ENCODE data around the gene VASH2.

VASH2 gene

DNA sequence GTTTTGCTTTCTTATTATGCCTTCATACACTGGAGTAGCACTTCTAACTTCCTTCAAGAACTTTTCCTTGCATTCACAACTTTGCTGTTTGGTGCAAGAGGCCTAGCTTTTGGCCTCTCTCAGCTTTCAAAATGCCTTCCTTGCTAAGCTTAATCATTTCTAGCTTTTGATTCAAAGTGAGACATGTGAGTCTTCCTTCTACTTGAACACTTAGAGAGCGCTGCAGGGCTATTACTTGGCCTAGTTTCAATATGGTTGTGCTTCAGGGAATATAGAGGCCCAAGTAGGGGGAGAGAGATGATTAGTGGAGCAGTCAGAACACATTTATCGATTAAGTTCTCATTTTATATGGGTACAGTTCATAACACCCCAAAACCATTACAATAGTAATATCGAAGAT, 52.9 kb downstream of the VASH2 start:
- in situ Hi-C loops (cut with MboI; ENCODE audit: low sequenced_read_pairs, unreplicated experiment), result no loop called here
- TF ChIP-seq, protein P1, sequence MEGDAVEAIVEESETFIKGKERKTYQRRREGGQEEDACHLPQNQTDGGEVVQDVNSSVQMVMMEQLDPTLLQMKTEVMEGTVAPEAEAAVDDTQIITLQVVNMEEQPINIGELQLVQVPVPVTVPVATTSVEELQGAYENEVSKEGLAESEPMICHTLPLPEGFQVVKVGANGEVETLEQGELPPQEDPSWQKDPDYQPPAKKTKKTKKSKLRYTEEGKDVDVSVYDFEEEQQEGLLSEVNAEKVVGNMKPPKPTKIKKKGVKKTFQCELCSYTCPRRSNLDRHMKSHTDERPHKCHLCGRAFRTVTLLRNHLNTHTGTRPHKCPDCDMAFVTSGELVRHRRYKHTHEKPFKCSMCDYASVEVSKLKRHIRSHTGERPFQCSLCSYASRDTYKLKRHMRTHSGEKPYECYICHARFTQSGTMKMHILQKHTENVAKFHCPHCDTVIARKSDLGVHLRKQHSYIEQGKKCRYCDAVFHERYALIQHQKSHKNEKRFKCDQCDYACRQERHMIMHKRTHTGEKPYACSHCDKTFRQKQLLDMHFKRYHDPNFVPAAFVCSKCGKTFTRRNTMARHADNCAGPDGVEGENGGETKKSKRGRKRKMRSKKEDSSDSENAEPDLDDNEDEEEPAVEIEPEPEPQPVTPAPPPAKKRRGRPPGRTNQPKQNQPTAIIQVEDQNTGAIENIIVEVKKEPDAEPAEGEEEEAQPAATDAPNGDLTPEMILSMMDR (IDR thresholded peaks at IDR 0.05; ENCODE audit: borderline replicate concordance, control extremely low read depth, extremely low read depth, insufficient read depth, missing control alignments), result no peak
- DNase-seq (ENCODE audit: low spot score), result no peak

DNA sequence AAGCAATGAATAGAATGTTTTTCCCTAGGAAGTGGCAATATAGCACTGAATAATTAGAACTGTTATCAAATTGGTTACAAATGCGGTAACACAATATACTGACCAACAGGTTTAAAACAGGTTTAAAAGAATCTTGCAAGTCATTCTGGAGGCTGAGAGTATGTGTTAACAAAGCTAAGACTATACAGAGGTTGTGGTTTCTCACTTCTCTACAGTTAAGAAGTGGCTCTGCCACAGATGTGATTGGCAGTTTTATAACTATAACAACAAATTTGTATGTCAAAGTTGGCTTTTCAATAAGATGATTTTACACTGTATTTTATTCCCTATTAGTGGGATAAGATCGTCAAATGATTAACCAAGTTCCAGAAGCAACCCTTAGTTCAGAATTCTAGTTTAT, 58.2 kb downstream of the VASH2 start:
- TF ChIP-seq, protein P1 (IDR thresholded peaks at IDR 0.05; ENCODE audit: borderline replicate concordance, control extremely low read depth, extremely low read depth, insufficient read depth, missing control alignments), result no peak
- in situ Hi-C loops (cut with MboI; ENCODE audit: low sequenced_read_pairs, unreplicated experiment), result no loop called here
- DNase-seq (ENCODE audit: low spot score), result peak; percentile 37

DNA sequence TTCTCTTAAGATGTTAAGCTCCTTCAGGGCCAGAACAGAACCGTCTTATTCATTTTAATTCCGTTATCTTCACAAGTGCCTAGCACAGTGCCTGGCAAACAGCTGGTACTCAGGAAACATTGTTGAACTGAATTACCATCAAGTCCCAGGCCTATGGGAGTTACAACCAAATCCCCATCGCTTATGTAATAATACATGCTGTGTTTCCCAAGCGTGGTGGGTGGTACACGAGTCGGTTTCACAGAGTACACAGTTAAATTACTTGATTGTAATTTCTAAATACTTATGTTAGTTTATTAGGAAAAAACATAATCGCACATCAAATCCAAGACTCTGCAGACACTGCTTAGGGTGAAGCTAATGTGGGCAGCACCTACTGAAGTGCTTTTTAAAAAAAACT, 64.3 kb downstream of the VASH2 start:
- no peak for DNase-seq (ENCODE audit: low spot score)
- TF ChIP-seq, protein P1 (IDR thresholded peaks at IDR 0.05; ENCODE audit: borderline replicate concordance, control extremely low read depth, extremely low read depth, insufficient read depth, missing control alignments), result no peak
- in situ Hi-C loops (cut with MboI; ENCODE audit: low sequenced_read_pairs, unreplicated experiment), result no loop called here

GRCh38 chr1:213015099-213016050, 65.0 kb downstream of the VASH2 start, which contains the start of gene ANGEL2:
ANGEL2 (minus strand) TSS chr1:213015867; CDS start chr1:213015671, 196 bp downstream.
- TF ChIP-seq, protein P1 (IDR thresholded peaks at IDR 0.05; ENCODE audit: borderline replicate concordance, control extremely low read depth, extremely low read depth, insufficient read depth, missing control alignments), result no peak
- peak; percentile 94 for DNase-seq (ENCODE audit: low spot score)
- in situ Hi-C loops (cut with MboI; ENCODE audit: low sequenced_read_pairs, unreplicated experiment), result no loop called here

GRCh38 chr1:213017447-213018273, 67.3 kb downstream of the VASH2 start:
- in situ Hi-C loops (cut with MboI; ENCODE audit: low sequenced_read_pairs, unreplicated experiment), result no loop called here
- TF ChIP-seq, protein P1 (IDR thresholded peaks at IDR 0.05; ENCODE audit: borderline replicate concordance, control extremely low read depth, extremely low read depth, insufficient read depth, missing control alignments), result no peak
- no peak for DNase-seq (ENCODE audit: low spot score)

- in situ Hi-C loops (cut with MboI; ENCODE audit: low sequenced_read_pairs, unreplicated experiment), result no loop called here
Observed at GRCh38 chr1:213019450-213019849, 69.1 kb downstream of the VASH2 start.

More at GRCh38 chr1:213019450-213019849, 69.1 kb downstream of the VASH2 start:
- no peak for DNase-seq (ENCODE audit: low spot score)
- TF ChIP-seq, protein P1 (IDR thresholded peaks at IDR 0.05; ENCODE audit: borderline replicate concordance, control extremely low read depth, extremely low read depth, insufficient read depth, missing control alignments), result no peak
